Measurements from ENCODE around the gene PNPO.
"Not testable (repeated sequence)": the region's sequence is repeated elsewhere in the genome, so short reads cannot be mapped to it uniquely, and the experiment has no call there.

Gene PNPO

GRCh38 chr17:47980541-47980940, 39.2 kb downstream of the PNPO start:
- FAIRE-seq = no peak

GRCh38 chr17:47981462-47981861, 40.1 kb downstream of the PNPO start:
- FAIRE-seq = no peak

GRCh38 chr17:47982091-47982617, 40.8 kb downstream of the PNPO start:
- FAIRE-seq = no peak

- FAIRE-seq = no peak
These were observed 41.4 kb downstream of the PNPO start for GRCh38 chr17:47982645-47983390.

- FAIRE-seq = no peak
These were observed 42.3 kb downstream of the PNPO start for GRCh38 chr17:47983492-47984223.

- FAIRE-seq = no peak
These were observed 45.1 kb downstream of the PNPO start for GRCh38 chr17:47986520-47986919.

- FAIRE-seq = no peak
These were observed 46.0 kb downstream of the PNPO start for GRCh38 chr17:47987240-47987835.

- not testable (repeated sequence) for FAIRE-seq
These were observed 47.1 kb downstream of the PNPO start for GRCh38 chr17:47988445-47988844.

GRCh38 chr17:47989159-47989558, 47.8 kb downstream of the PNPO start:
- no peak for FAIRE-seq

- no peak for FAIRE-seq
These were observed 48.3 kb downstream of the PNPO start for GRCh38 chr17:47989700-47990099.

GRCh38 chr17:47990962-47991731, 49.8 kb downstream of the PNPO start:
- FAIRE-seq = no peak

GRCh38 chr17:47992216-47992615, 50.8 kb downstream of the PNPO start:
- FAIRE-seq = no peak

GRCh38 chr17:47993031-47993564, 51.7 kb downstream of the PNPO start:
- no peak for FAIRE-seq

- no peak for FAIRE-seq
These were observed 52.6 kb downstream of the PNPO start for GRCh38 chr17:47993964-47994363.

GRCh38 chr17:47994724-47995123, 53.4 kb downstream of the PNPO start:
- FAIRE-seq = no peak

GRCh38 chr17:47995241-47995935, 54.0 kb downstream of the PNPO start:
- no peak for FAIRE-seq

GRCh38 chr17:47996201-47996600, 54.8 kb downstream of the PNPO start:
- FAIRE-seq = no peak

- FAIRE-seq = no peak
These were observed 56.2 kb downstream of the PNPO start for GRCh38 chr17:47997586-47997985.

GRCh38 chr17:47998044-47998443, 56.7 kb downstream of the PNPO start:
- no peak for FAIRE-seq

Measured in colon (tissue), 2 donors.